GM12874 (cell line): ENCODE measurements around the gene SH3BP1.
A peak's percentile ranks its signal among the peaks of the same experiment; 100 is the strongest.

Experiments used
- CTCF ChIP-seq: IDR thresholded peaks from 2 replicates; pipeline ENCODE4 v1.5.1; 2011; ENCODE audit warnings: low read depth, mild to moderate bottlenecking, control low read depth, low read length, moderate library complexity; ENCODE audit not compliant: insufficient read depth

SH3BP1 gene

DNA sequence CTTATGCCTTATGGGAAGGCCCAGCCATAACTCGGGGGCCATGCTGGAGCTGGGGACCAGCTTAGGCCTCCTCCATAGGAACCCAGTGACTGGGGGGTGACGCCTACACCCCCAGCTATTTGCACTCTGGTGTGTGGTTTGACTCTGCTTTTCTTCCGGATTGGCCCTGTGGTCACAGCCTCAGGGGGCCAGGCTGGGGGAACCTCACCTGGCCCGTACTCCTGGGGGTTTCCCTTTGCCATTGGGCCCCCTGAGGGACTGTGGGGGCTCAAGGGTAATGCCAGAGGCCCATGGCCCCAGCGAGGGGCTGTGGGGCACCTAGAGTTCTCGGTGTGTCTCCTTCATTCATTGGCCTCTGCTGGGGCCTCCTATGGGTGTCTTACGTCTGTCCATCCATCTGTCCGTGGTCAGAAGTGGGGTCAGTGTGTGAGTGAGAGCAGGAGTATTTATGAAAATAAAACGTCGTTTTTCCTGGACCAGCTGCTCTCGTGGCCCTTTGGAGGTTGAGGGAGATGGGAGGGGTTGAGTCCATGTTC is 6.3 kb upstream of the SH3BP1 start:
- TF ChIP-seq CTCF = no peak

- no peak; the same call in 1 of the 2 replicates for TF ChIP-seq CTCF
Measured at GRCh38 chr22:37633625-37634416, 5.6 kb upstream of the SH3BP1 start.

DNA sequence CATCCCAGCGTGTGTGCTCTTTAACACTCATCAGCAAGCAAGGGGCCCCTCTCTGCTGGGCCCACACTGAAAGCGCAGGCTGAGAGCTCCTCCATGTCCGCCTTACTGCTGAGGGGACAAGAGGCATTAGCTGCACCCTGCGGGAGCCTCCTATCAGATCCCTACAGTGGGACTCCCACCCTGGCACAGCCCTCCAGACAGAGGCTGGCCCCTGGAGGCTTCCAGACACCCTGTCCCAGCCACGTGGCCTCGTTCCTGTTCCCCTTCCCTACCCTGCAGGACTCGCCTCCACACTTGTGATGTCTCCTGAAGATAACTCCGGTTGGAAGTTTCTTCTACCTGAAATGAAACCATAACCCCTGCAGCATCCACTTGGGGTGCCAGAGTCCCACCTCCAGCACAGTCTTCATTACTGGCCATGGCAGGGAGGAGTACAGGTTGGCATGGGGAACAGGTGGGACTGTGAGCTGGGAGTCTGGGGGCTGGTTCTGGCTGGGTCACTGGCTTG is 5.0 kb upstream of the SH3BP1 start:
- peak; percentile 41; the same call in 1 of the 2 replicates for TF ChIP-seq CTCF

- TF ChIP-seq CTCF = no peak
Measured at GRCh38 chr22:37635157-37635556, 4.3 kb upstream of the SH3BP1 start.

DNA sequence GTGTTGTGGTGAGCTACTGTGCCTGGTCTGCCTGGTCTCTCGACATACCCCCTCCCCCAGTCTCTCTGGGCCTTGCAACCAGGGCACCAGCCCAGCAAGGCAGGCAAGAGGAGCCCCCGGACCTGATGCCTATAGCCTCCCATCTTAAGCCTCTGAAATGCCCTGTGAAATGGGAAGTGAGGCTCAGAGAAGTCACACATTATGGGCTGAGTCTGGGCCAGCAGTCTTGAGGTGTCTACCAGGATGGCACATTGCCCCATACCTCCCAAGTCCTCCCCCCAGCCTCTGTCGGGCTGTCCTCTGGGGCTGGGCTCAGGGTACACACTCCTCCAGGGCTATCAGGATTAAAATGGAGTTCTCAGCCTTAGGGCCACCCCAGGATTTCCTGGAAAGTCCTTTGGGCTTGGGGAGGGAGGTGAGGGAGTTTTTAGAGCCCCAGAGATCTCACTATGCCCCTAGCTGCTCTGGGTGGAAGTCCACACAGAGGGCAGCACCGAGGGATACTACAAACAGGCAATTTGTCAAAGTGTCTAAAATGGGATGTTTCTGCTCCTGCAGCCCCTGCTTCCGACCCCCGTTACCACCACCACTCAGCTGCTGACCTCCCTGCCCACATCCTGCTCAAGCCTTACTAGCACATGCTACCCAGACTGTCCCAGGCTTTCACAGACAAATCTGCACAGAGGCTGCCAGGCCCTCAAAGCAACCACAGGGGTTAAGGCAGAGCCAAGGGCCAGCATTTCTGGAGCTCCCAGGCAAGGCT is 3.1 kb upstream of the SH3BP1 start:
- TF ChIP-seq CTCF = peak; percentile 36

GRCh38 chr22:37636949-37637273 is 2.6 kb upstream of the SH3BP1 start:
- TF ChIP-seq CTCF = no peak

DNA sequence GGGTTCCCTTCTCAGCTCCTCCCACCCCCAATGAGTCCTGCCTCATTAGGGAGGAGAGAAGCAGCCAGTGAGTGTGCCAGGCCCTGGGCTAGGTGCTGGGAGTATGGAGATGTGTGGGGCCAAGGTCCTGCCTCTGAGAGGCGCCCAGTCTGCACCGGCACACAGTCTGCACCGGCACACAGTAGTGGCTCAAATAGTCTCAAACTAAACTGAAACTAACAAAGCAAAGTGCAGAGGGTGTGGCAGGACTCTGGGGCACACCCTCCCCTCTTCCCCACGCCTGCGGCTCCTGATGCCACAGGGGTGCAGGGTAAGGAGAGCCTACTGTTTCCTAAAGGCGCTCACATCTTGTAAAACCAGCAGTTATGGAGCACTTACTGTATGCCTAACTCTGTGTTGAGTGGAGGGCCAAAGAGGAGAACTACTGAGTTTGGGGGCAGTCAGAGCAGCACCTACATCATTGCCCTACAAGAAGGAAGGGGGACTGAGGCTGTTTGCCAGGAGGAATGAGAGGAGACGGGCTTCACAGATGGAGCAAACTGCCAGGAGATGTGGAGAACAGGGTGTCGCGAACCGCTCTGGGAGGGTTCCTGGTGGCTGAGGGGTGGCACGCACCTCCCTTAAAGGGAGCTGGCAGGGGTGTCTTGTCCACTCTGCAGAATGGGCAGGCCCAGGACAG is 939 bp upstream of the SH3BP1 start:
- no peak for TF ChIP-seq CTCF
